GM20431 (cell line): Measurements from ENCODE around the gene PATZ1.
"Not testable (repeated sequence)": the region's sequence is repeated elsewhere in the genome, so short reads cannot be mapped to it uniquely, and the experiment has no call there.

ENCODE experiments used
- in situ Hi-C: fragments of 300-500 bp; cut with MseI, MboI; formaldehyde crosslinking; loops from one replicate; pipeline ENCODE4 v1.15.0; 2020; ENCODE audit warnings: low sequenced_read_pairs; ENCODE audit not compliant: unreplicated experiment

PATZ1 gene

GRCh38 chr22:31323578-31324550 is 22.3 kb downstream of the PATZ1 start:
- in situ Hi-C loops = no loop called here

GRCh38 chr22:31321421-31321820 is 24.7 kb downstream of the PATZ1 start:
- in situ Hi-C loops = no loop called here

GRCh38 chr22:31314220-31314619 is 31.9 kb downstream of the PATZ1 start:
- in situ Hi-C loops = not testable (repeated sequence)

GRCh38 chr22:31313366-31314147 is 32.6 kb downstream of the PATZ1 start:
- in situ Hi-C loops = no loop called here

- in situ Hi-C loops = no loop called here
Observed at GRCh38 chr22:31308181-31308580, 38.0 kb downstream of the PATZ1 start.

GRCh38 chr22:31305194-31305593 is 41.0 kb downstream of the PATZ1 start:
- in situ Hi-C loops = no loop called here

- in situ Hi-C loops = no loop called here
Observed at GRCh38 chr22:31302537-31302936, 43.6 kb downstream of the PATZ1 start.

- in situ Hi-C loops = no loop called here
Observed at GRCh38 chr22:31302006-31302405, 44.1 kb downstream of the PATZ1 start.

- in situ Hi-C loops = no loop called here
Observed at GRCh38 chr22:31300896-31301295, 45.2 kb downstream of the PATZ1 start.

- in situ Hi-C loops = no loop called here
Observed at GRCh38 chr22:31295831-31296657, 50.1 kb downstream of the PATZ1 start.

GRCh38 chr22:31295360-31295759 is 50.8 kb downstream of the PATZ1 start:
- in situ Hi-C loops = no loop called here

- in situ Hi-C loops = no loop called here
Observed at GRCh38 chr22:31292236-31292989, 53.7 kb downstream of the PATZ1 start, which contains the start of gene PIK3IP1. TSS of gene PIK3IP1 (minus strand) at chr22:31292488. CDS start at chr22:31292344, 144 bp downstream.

- in situ Hi-C loops = no loop called here
Observed at GRCh38 chr22:31291481-31292235, 54.5 kb downstream of the PATZ1 start.

- in situ Hi-C loops = no loop called here
Observed at GRCh38 chr22:31290494-31291471, 55.4 kb downstream of the PATZ1 start.

- in situ Hi-C loops = no loop called here
Observed at GRCh38 chr22:31289344-31289743, 56.8 kb downstream of the PATZ1 start.

- in situ Hi-C loops = no loop called here
Observed at GRCh38 chr22:31288496-31289240, 57.5 kb downstream of the PATZ1 start.
